H9 (cell line): Measurements from ENCODE around the gene EVI5. TPM values are rescaled to one million over a fixed set of nuclear protein-coding genes. Genes with fewer than 3 reads are reported as not detected.

Experiments used
- DNase-seq: peaks from one replicate; pipeline ENCODE4 v3.0.0-alpha.2; 2017
- H2AFZ ChIP-seq: one replicate; pipeline ENCODE4 v1.6.1; 2013; ENCODE audit warnings: mild to moderate bottlenecking, low read length, control low read depth, moderate library complexity
- H2AK5ac ChIP-seq: 2 replicates; pipeline ENCODE4 v1.6.1; 2013; ENCODE audit warnings: low read length, control low read depth, mixed read lengths; ENCODE audit not compliant: insufficient read length
- H2BK120ac ChIP-seq: one replicate; pipeline ENCODE4 v1.6.1; 2013; ENCODE audit warnings: low read depth, mild to moderate bottlenecking, low read length, control low read depth, inconsistent platforms; ENCODE audit not compliant: poor library complexity, severe bottlenecking
- H2BK12ac ChIP-seq: 2 replicates; pipeline ENCODE4 v1.6.1; 2013; ENCODE audit warnings: low read length, control low read depth, mixed read lengths, low read depth; ENCODE audit not compliant: insufficient read length
- H2BK15ac ChIP-seq: 2 replicates; pipeline ENCODE4 v1.6.1; 2013; ENCODE audit warnings: low read depth, low read length, control low read depth
- H2BK20ac ChIP-seq: one replicate; pipeline ENCODE4 v1.6.1; 2013; ENCODE audit warnings: low read depth, mild to moderate bottlenecking, low read length, control low read depth, inconsistent platforms; ENCODE audit not compliant: poor library complexity, severe bottlenecking
- H2BK5ac ChIP-seq: 2 replicates; pipeline ENCODE4 v1.6.1; 2013; ENCODE audit warnings: low read length, control low read depth, mixed read lengths; ENCODE audit not compliant: insufficient read length
- H3K14ac ChIP-seq: 2 replicates; pipeline ENCODE4 v1.6.1; 2013; ENCODE audit warnings: low read length, control low read depth; ENCODE audit not compliant: insufficient read depth
- H3K18ac ChIP-seq: 2 replicates; pipeline ENCODE4 v1.6.1; 2013; ENCODE audit warnings: low read depth, mild to moderate bottlenecking, mixed read lengths, low read length, control low read depth; ENCODE audit not compliant: insufficient read length
- H3K23ac ChIP-seq: 2 replicates; pipeline ENCODE4 v1.6.1; 2013; ENCODE audit warnings: low read length, control low read depth, mixed read lengths, low read depth; ENCODE audit not compliant: insufficient read length
- H3K23me2 ChIP-seq: 2 replicates; pipeline ENCODE4 v1.6.1; 2013; ENCODE audit warnings: low read depth, mild to moderate bottlenecking, mixed read lengths, low read length, control low read depth; ENCODE audit not compliant: insufficient read length, poor library complexity, severe bottlenecking
- H3K27ac ChIP-seq: 2 replicates; pipeline ENCODE4 v1.5.1; 2013; ENCODE audit warnings: low read length, control low read depth, mixed read lengths, low read depth; ENCODE audit not compliant: insufficient read length
- H3K27me3 ChIP-seq: 2 replicates; pipeline ENCODE4 v1.6.1; 2013; ENCODE audit warnings: low read length, control low read depth, inconsistent platforms; ENCODE audit not compliant: insufficient read depth
- H3K4ac ChIP-seq: 2 replicates; pipeline ENCODE4 v1.6.1; 2013; ENCODE audit warnings: low read depth, mild to moderate bottlenecking, control low read depth, inconsistent platforms, low read length, moderate library complexity
- H3K4me1 ChIP-seq: 2 replicates; pipeline ENCODE4 v1.6.1; 2013; ENCODE audit warnings: low read length, control low read depth, inconsistent platforms; ENCODE audit not compliant: insufficient read depth
- H3K4me2 ChIP-seq: 2 replicates; pipeline ENCODE4 v1.6.1; 2013; ENCODE audit warnings: low read length, control low read depth, mixed read lengths; ENCODE audit not compliant: insufficient read length, insufficient read depth
- H3K56ac ChIP-seq: 2 replicates; pipeline ENCODE4 v1.6.1; 2013; ENCODE audit warnings: low read depth, mild to moderate bottlenecking, mixed read lengths, low read length, control low read depth; ENCODE audit not compliant: insufficient read length
- H3K79me1 ChIP-seq: 2 replicates; pipeline ENCODE4 v1.6.1; 2013; ENCODE audit warnings: low read depth, mild to moderate bottlenecking, moderate library complexity, low read length, control low read depth, inconsistent platforms; ENCODE audit not compliant: insufficient read depth, poor library complexity, severe bottlenecking
- H3K79me2 ChIP-seq: 2 replicates; pipeline ENCODE4 v1.6.1; 2013; ENCODE audit warnings: low read length, control low read depth, inconsistent platforms; ENCODE audit not compliant: insufficient read depth
- H3K9ac ChIP-seq: 2 replicates; pipeline ENCODE4 v1.6.1; 2013; ENCODE audit warnings: low read length, control low read depth, mixed read lengths; ENCODE audit not compliant: insufficient read length; ENCODE audit errors: extremely low read depth
- H3K9me3 ChIP-seq: one replicate; pipeline ENCODE4 v1.6.1; 2013; ENCODE audit warnings: low read depth, low read length, inconsistent platforms; ENCODE audit not compliant: control insufficient read depth
- H3T11ph ChIP-seq: one replicate; pipeline ENCODE4 v1.6.1; 2013; ENCODE audit warnings: mild to moderate bottlenecking, low read length, control low read depth, inconsistent platforms
- H4K20me1 ChIP-seq: one replicate; pipeline ENCODE4 v1.6.1; 2013; ENCODE audit not compliant: control insufficient read depth, insufficient read length, insufficient read depth
- H4K5ac ChIP-seq: 2 replicates; pipeline ENCODE4 v1.6.1; 2013; ENCODE audit warnings: low read depth, mild to moderate bottlenecking, mixed read lengths, low read length, control low read depth; ENCODE audit not compliant: insufficient read length
- H4K8ac ChIP-seq: replicated peaks from 2 replicates; pipeline ENCODE4 v1.6.1; 2013; ENCODE audit warnings: low read length, control low read depth, mixed read lengths, low read depth; ENCODE audit not compliant: insufficient read length
- H4K91ac ChIP-seq: 2 replicates; pipeline ENCODE4 v1.6.1; 2013; ENCODE audit warnings: low read depth, mild to moderate bottlenecking, moderate library complexity, mixed read lengths, low read length, control low read depth; ENCODE audit not compliant: insufficient read length
- H3K27ac Mint-ChIP-seq, 3 experiments: 2 replicates in 2 of 3; 3 replicates in 1 of 3; pipeline ENCODE4 v1.8.0; 2020 to 2021; ENCODE audit warnings: mixed read lengths in 3 of 3, mild to moderate bottlenecking in 1 of 3, moderate library complexity in 1 of 3
- H3K27me3 Mint-ChIP-seq: 2 replicates; pipeline ENCODE4 v1.8.0; 2021; ENCODE audit warnings: low read depth, mild to moderate bottlenecking, moderate library complexity, mixed read lengths
- H3K36me3 Mint-ChIP-seq, 3 experiments: 2 replicates in 2 of 3; 3 replicates in 1 of 3; pipeline ENCODE4 v1.8.0; 2020 to 2021; ENCODE audit warnings: low read depth in 3 of 3, mixed read lengths in 3 of 3; ENCODE audit not compliant: insufficient read depth in 1 of 3
- H3K4me1 Mint-ChIP-seq, 2 experiments: 2 replicates each; pipeline ENCODE4 v1.8.0; 2020; ENCODE audit warnings: mixed read lengths in 2 of 2
- H3K4me3 Mint-ChIP-seq, 2 experiments: 2 replicates in 1 of 2; 3 replicates in 1 of 2; pipeline ENCODE4 v1.8.0; 2020 to 2021; ENCODE audit warnings: mild to moderate bottlenecking in 2 of 2, mixed read lengths in 2 of 2, moderate library complexity in 1 of 2
- H3K9me3 Mint-ChIP-seq, 2 experiments: 2 replicates in 1 of 2; 3 replicates in 1 of 2; pipeline ENCODE4 v1.8.0; 2020; ENCODE audit warnings: mild to moderate bottlenecking in 2 of 2, mixed read lengths in 2 of 2, moderate library complexity in 1 of 2
- CTCF ChIP-seq: fragments of 200-600 bp; sonication (generic); conservative IDR thresholded peaks from 3 replicates; pipeline ENCODE4 v1.8.0; 2021; ENCODE audit warnings: antibody characterized with exemption, mild to moderate bottlenecking
- WGBS: extraction: QIAGEN DNeasy Blood & Tissue Kit; methylation state at CpG from one replicate; pipeline ENCODE4 v1.1.7; 2013; ENCODE audit warnings: missing lambda C conversion rate, low lambda C conversion rate, mixed read lengths; ENCODE audit not compliant: insufficient read length; ENCODE audit errors: extremely low coverage; 5-methylcytosine and 5-hydroxymethylcytosine counted together
- total RNA-seq: library from RNA; stranded (reverse); gene quantifications from 2 replicates; pipeline ENCODE4 v1.2.1, GENCODE V29; 2021

The EVI5 gene
- total RNA-seq, 1 experiment from 2014 or later: 9.7 TPM

GRCh38 chr1:92657701-92658100 is 127.2 kb downstream of the EVI5 start:
- Histone ChIP-seq H3K9ac (no peak overlapping the region), H3T11ph (no peak overlapping the region), H3K79me2 (no peaks in the 10 kb centered on the region), H3K9me3 (no peaks in the 10 kb centered on the region), H2BK15ac (no peak overlapping the region), H3K27ac (no peak overlapping the region), H4K8ac (no peak overlapping the region), H2BK120ac (no peak overlapping the region), H4K5ac (no peak overlapping the region), H4K91ac (no peak overlapping the region), H2AK5ac (no peak overlapping the region), H3K79me1 (no peaks in the 10 kb centered on the region), H3K56ac (no peak overlapping the region), H2BK5ac (no peak overlapping the region), H3K27me3 (no peaks in the 10 kb centered on the region), H3K23me2 (no peaks in the 10 kb centered on the region), H3K14ac (no peak overlapping the region), H3K18ac (no peak overlapping the region), H3K4ac (no peak overlapping the region), H3K23ac (no peak overlapping the region), H3K4me2 (no peak overlapping the region), H2BK12ac (no peak overlapping the region), H3K4me1 (no peaks in the 10 kb centered on the region), H4K20me1 (no peaks in the 10 kb centered on the region), H2BK20ac (no peak overlapping the region), H2AFZ (no peak overlapping the region)
- Mint-ChIP-seq H3K27me3 (no peaks in the 10 kb centered on the region), H3K4me1 (no peaks in the 10 kb centered on the region), H3K27ac (no peak overlapping the region), H3K9me3 (peaks cover 13 to 25% of the 10 kb centered on the region in 2 experiments), H3K4me3 (no peak overlapping the region), H3K36me3 (peaks cover 20 to 36% (median 32%) of the 10 kb centered on the region in 3 experiments)
- TF ChIP-seq CTCF: no peak
- WGBS: no CpG with 5 or more reads among the region's 1 CpG
- DNase-seq: no peak
